ENCODE data around the gene SQSTM1. TPM values are rescaled to one million over a fixed set of nuclear protein-coding genes. Genes with fewer than 3 reads are reported as not detected.

The SQSTM1 gene
- total RNA-seq = 682 and 1,060 TPM in 2 replicates

DNA sequence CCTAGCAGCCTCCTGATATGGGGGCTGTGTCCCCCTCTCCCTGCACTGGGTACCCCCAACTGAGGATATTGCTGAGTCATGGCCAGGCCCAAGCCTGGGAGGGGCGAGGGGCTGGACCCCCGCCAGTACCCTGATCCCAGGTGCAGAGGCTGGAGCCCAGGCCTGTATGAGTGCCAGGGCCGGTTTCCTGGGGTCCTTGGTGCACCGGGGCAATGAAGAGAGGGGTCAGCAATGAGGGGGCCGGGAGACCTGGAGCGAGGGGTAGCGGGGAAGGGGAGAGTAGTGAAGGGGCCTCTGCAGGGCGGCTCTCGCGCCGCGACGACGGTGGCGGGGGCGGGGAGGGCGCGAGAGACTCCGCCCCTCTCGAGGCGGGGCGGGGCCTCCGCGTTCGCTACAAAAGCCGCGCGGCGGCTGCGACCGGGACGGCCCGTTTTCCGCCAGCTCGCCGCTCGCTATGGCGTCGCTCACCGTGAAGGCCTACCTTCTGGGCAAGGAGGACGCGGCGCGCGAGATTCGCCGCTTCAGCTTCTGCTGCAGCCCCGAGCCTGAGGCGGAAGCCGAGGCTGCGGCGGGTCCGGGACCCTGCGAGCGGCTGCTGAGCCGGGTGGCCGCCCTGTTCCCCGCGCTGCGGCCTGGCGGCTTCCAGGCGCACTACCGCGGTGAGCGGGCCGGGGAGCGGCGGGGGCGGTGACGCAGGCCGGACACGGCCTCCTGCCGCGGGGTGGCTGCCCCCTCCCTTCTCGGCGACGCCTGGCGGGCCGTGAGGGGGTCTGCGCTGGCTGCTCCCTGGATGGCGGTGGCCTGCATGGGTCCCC is at the start of gene SQSTM1:
SQSTM1 (plus strand) TSS at position 423 of the 815 bp plus-strand sequence; CDS start at position 455, 32 bp downstream.

DNA sequence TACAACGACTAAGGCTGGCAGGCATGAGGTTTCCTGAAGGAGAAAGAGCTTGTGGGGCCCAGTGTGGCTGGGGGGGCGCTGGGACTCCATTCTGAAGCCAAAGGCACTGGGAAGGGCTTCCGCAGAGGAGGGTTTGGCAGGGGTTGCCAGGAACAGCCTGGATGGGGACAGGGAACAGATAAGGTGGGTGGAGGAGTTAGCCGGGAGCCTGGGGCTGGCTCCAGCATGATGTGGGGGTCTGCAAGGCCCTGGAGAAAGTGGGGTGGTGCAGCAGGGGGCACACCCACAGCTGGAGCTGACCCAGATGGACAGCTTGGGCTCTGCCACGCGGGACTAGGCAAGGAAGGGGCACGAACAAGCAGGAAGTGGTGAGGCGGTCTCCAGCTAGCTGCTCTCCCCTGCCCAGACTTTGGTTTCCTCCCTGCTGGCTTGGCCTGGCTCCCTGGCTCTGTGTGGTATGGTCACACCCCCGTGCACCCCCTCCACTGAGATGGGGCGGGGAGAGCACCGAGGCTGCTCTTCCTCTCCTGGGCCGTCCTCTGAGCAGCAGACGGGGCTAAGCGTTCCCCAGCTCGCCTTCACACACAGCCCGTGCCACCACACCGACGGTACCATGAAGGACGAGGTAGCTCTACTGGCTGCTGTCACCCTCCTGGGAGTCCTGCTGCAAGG is 27.1 kb upstream of the SQSTM1 start, which contains the start of gene LTC4S:
LTC4S (plus strand) TSS at position 519 of the 672 bp plus-strand sequence; CDS start at position 614, 95 bp downstream.

DNA sequence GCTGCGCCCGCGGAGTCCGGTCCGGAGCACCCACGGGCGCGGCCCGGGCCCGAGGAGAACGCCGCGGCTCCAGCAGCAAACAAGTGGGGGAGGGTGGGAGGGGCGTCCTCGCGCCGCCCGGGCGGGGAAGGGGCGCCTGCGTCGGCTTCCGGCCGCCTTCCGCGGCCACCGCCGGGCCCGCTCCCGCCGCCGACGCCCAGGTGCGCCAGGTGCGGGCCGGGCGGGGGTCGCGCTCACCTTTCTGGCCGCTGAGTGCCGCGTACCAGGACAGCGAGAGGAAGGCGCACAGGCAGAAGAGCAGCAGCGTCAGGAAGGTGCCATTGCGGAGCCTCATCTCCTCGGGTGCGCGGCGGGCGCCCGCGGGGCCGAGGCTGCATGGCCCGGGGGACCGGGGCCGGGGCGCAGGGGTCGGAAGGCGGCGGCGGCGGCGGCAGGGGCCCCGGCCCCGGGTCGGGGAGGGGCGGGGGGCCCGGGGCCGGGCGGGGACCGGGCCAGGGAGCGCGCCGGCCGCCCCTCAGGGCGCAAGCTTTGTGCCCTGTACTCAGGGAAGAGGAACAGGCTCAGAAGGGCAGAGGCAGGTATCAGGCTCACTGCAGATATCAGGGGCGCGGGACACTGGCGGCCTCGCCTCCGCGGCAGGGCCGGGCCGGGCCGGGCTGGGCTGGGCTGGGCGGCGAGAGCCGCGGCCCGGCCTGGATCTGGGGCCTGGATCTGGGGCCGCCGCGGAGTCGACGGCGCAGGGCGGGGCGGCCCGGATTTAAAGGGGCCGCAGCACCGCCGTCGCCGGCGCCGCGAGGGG is 14.3 kb upstream of the SQSTM1 start, which contains the start of gene MGAT4B:
MGAT4B (minus strand) TSS at position 617 of the 799 bp plus-strand sequence; CDS start at position 334, 283 bp downstream.

DNA sequence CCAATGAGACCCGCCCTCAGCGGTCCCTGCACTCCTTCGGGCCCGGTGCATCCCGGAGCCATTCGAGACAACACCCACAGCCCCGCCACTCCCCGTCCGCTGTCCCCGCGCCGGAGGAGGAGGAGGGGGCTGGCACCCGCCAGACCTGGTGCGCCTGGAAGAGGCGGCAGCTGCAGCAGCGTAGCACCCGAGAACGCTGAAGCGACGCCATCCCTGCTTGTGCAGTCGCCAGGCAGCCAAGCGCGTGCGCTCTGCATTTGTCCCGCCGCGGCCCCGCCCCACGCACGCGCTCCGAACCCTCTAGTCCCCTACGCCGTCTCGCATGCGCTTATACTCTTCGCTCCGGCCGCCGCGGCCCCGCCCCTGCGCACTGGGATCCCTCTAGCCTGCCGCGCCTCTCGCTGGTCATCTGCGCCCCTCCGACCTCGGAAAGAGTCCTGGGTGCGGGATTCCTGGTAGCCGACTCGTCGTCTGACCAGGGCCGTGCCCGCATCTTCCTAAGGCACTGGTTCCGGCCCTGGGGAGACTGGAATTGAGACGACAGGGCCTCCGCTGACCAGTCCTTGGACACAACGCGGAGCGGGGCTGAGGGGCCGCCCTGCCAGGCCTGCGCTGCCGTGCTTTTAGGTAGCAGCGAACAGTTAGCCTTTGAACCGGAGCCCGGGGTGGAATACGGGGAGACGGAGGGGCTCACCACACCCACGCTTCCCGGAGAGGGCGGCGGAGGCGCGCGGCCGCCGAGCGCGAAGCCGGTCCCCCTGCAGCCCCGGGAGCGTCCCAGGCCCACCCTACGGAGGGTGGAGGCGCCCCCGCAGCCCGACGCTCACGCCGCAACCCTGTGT is 38.1 kb downstream of the SQSTM1 start, which contains the start of gene MRNIP:
MRNIP (minus strand) TSS at position 232 of the 842 bp plus-strand sequence; CDS start at position 211, 21 bp downstream.

Other genes starting within 250 kb of the SQSTM1 start
- 471 and 654 TPM in 2 replicates for gene HNRNPH1, start 197.2 kb upstream of the SQSTM1 start, total RNA-seq
- not detected in 2 replicates for gene CBY3, start 139.9 kb upstream of the SQSTM1 start, total RNA-seq
- gene CANX, start 121.9 kb upstream of the SQSTM1 start, total RNA-seq = 816 and 823 TPM in 2 replicates
- gene MAML1, start 88.1 kb upstream of the SQSTM1 start, total RNA-seq = 3.3 and 4.3 TPM in 2 replicates
- 0.65 TPM in 1 of 2 replicates, not detected in the other for gene LTC4S, start 26.9 kb upstream of the SQSTM1 start, total RNA-seq
- gene MGAT4B, start 14.0 kb upstream of the SQSTM1 start, total RNA-seq = 94.4 and 138 TPM in 2 replicates
- gene MRNIP, start 37.9 kb downstream of the SQSTM1 start, total RNA-seq = 9.0 and 13.8 TPM in 2 replicates
- 41.5 and 53.5 TPM in 2 replicates for gene TBC1D9B, start 87.0 kb downstream of the SQSTM1 start, total RNA-seq

All from smooth muscle cell of bladder (primary cell).